GM12872 (cell line): ENCODE results near the gene IGFLR1.

ENCODE experiments used
- TF ChIP-seq, protein P1 (sequence below): IDR thresholded peaks from 3 replicates; pipeline ENCODE4 v1.5.1; 2011; ENCODE audit warnings: low read depth, mild to moderate bottlenecking, low read length, moderate library complexity; ENCODE audit not compliant: insufficient read depth

IGFLR1 gene

DNA sequence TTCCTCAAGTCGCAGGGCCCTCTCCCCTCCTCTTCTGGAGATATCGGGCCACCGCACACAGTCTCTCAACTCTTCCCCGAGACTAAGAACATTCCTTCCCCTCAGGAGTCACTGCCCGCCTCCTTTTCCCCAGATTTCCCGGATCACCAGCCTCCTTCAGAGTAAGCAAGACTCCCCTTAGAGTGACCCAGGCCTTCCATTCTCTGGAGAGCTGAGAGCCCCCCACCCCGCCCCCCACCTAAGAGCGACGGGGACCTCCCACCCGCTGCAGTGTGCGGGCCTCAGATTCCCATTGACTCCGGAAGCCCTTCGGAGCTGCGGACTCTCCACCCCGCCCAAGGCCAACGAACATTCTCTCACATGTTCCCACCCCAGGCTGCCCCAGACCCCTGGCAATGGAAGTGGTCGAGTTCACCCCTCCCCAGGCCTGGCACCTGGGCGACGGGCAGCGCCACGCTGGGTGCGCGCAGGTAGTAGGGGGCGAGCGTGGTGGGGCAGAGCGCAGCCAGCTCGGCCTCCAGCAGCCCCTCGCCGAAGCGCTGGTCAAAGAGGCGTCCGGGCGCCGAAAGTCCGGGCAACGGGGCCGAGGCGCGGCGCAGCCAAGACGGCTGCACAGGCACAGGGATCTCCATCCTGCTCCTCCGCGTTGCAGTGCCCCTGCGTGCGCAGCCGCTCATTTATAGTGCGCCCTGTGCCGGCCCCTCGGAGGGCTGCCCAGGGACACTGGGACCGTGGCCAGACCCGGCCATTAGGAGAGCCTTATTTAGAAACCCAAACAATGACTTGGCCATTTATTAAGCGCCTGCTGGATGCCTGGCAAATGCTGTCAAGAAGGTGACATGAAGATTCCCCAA lies 14.4 kb upstream of the IGFLR1 start, which contains the start of gene HSPB6:
Gene HSPB6 (minus strand): TSS at position 653 of the 854 bp plus-strand sequence. CDS start 21 bp downstream, at position 632.
- TF ChIP-seq, protein P1, sequence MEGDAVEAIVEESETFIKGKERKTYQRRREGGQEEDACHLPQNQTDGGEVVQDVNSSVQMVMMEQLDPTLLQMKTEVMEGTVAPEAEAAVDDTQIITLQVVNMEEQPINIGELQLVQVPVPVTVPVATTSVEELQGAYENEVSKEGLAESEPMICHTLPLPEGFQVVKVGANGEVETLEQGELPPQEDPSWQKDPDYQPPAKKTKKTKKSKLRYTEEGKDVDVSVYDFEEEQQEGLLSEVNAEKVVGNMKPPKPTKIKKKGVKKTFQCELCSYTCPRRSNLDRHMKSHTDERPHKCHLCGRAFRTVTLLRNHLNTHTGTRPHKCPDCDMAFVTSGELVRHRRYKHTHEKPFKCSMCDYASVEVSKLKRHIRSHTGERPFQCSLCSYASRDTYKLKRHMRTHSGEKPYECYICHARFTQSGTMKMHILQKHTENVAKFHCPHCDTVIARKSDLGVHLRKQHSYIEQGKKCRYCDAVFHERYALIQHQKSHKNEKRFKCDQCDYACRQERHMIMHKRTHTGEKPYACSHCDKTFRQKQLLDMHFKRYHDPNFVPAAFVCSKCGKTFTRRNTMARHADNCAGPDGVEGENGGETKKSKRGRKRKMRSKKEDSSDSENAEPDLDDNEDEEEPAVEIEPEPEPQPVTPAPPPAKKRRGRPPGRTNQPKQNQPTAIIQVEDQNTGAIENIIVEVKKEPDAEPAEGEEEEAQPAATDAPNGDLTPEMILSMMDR = no peak

DNA sequence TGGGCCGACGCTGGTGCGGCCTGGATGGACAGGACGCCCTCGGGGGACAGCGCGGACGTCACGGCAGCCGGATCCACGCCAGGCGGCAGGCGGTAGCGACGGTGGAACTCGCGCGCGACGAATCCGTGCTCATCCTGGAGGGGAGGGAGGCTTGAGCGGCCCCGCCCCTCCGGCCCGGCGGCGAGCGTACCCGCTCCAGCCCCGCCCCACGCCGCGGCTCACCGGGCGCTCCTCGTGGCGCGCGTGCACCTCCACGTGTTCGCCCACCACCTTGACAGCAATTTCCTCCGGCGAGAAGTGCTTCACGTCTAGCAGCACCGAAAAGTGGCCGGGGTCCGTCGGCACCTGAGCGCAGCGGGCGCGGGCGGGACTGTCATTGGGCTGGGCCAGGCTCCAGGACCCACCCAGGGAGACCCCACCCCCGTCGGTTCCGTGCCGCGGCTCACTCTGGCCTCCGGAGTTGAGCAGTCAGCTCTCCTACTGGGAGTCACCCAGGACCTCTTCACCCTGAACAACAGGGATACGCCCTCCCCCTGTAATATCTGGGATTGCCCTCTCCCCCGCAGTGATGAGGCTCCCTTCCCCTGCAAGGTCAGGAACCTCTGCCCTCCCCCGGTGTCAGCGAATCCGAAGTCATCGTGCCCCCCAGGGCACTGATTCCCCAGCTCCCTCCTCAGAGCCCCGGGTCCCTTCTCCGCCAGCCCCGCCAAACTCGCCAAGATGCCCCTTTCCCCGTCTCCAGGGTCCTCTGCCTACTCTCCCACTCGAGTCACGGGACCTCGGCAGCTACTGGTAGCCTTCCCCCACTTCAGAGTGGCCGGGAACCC lies 13.5 kb upstream of the IGFLR1 start:
- TF ChIP-seq, protein P1 = no peak

DNA sequence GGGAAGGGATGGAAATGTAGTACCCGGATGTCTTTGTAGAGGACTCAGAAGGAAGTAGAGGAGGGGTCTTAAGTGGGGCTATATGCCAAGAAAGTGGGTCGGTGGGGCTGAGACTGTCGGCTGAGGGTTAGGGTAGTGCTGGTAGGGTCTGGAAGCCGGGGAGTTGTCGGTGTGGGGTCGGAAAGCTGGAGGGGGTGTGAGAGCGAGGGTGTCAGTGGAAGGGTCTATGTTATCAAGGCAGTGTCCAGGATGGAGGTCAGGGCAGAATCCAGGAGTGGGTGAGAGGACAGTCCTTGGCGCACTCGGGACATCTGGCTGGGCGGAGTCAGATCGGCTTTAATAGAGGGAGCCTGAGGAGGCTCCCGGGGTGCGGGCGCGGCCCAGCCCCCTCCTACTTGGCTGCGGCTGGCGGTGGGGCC lies 12.9 kb upstream of the IGFLR1 start:
- TF ChIP-seq, protein P1 = no peak

DNA sequence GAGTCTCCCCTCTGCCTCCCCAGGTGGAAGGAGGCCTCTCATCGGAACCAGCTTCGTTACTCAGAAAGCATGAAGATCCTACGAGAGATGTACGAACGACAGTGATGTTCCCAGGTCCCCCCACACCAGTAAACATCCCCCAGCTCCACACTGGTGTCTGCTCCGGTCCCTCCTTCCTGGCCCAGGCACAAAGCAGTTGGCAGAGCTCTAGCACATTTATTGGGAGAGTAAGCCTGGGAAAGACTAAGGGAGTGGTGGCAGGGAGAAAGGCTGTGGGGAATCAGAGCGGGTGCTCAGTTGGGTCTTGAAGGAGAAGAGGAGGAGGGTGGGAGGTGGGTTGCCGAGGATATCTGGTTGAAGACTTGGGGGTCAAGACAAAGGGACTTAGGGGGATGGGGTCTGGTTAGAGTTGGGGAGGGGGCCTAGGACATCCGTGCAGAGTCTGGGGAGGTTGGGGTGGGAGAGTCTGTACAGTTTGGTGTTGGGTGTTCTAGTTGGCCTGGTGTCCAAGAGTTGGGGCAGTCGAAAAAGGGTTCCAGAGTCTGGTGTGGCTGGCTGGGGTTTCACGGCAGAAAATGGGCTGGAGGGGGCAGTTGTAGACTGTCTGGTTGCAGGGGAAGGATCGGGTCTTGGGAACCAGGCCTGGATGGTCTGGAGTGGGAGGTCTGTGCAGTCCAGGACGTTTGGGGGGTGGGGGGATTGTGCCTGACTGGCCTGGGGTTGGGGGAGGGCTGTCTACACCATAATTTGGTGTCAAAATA lies 12.3 kb upstream of the IGFLR1 start:
- TF ChIP-seq, protein P1 = no peak

DNA sequence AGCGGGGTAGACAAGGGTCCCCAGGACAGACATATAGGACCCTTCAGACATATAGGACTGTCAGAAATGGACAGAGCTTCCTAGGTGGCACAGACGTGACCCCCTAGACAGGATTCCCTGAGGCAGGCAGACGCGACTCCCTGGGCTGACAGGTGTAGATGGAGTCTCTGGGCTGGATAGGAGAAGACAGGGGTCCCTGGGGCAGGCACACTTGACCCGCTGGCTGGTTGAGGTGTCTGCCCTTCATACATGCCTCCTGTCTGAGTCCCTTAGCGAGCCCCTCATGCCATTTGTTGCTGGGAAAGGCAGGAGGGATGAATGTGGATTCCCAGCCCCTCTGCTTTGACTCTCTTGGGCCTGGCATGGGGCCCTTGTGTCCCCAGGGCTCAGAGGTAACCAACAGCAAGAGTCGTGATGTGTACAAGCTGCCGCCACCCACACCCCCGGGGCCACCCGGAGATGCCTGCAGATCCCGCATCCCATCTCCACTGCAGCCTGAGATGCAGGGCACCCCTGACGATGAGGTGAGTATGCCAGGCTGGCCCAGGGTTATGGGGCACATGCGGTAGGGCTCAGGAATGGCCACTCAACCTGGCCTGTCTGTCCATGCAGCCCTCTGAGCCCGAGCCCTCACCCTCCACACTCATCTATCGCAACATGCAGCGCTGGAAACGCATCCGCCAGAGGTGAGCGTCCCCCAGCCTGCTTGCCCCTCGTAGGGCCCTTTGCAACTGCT lies 11.6 kb upstream of the IGFLR1 start:
- TF ChIP-seq, protein P1 = no peak

DNA sequence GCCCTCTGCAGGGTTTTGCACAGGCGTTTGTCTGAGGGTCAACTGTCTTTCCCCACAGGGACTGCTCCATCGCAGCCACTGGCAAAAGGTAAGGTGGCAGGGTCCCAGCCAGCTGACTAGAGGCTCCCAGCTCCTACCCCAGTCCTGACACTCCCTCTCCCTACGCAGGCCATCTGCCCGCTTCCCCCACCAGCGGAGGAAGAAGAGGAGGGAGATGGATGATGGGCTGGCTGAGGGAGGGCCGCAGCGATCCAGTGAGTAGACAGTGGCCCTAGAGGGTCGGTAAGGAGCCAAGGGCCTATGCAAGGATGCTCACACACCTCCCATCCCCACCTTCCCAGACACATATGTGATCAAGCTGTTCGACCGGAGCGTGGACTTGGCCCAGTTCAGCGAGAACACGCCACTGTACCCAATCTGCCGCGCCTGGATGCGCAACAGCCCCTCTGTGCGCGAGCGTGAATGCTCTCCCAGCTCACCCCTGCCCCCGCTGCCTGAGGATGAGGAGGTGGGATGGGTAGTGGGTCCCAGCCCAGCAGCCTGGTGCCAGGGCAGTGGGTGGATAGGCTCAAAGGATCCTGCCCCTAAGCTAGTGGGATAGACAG lies 10.6 kb upstream of the IGFLR1 start:
- TF ChIP-seq, protein P1 = no peak
